Colonic mucosa (tissue), 4 donors: ENCODE results near the gene PRKCG. TPM values are rescaled to one million over a fixed set of nuclear protein-coding genes. Genes with fewer than 3 reads are reported as not detected.

ENCODE experiments used
- DNase-seq: peaks from one replicate; pipeline ENCODE4 v3.0.0-alpha.2; 2020
- H3K27ac ChIP-seq: fragments of 200-600 bp; one replicate; pipeline ENCODE4 v1.8.0; 2021
- H3K27me3 ChIP-seq: fragments of 200-600 bp; one replicate; pipeline ENCODE4 v1.8.0; 2021
- H3K36me3 ChIP-seq: fragments of 200-600 bp; one replicate; pipeline ENCODE4 v1.8.0; 2021
- H3K4me1 ChIP-seq: fragments of 200-600 bp; one replicate; pipeline ENCODE4 v1.8.0; 2021; ENCODE audit warnings: mild to moderate bottlenecking
- H3K4me3 ChIP-seq: fragments of 200-600 bp; one replicate; pipeline ENCODE4 v1.8.0; 2021
- H3K9ac ChIP-seq, 2 donors: one replicate each; pipeline ENCODE4 v1.7.0; 2013; ENCODE audit warnings: control low read depth in 2 of 2, low read depth in 2 of 2, low read length in 2 of 2
- H3K9me3 ChIP-seq: fragments of 200-600 bp; one replicate; pipeline ENCODE4 v1.8.0; 2021
- CTCF ChIP-seq: fragments of 200-600 bp; IDR thresholded peaks from one replicate; pipeline ENCODE4 v1.8.0; 2022; ENCODE audit warnings: antibody characterized with exemption, mild to moderate bottlenecking
- intact Hi-C: fragments of 100-400 bp; cut with DNase I; formaldehyde crosslinking; loops from one replicate; pipeline ENCODE4 v1.14.1; 2022
- total RNA-seq, 2 donors: library from RNA; stranded (reverse); fragmentation: NEBNext Ultra II Directional in 1 of 2; extraction: Animal tissue kit (Norgen Biotek cat#: 25700) in 1 of 2; gene quantifications; one replicate each; pipeline ENCODE4 v1.2.1, GENCODE V29; 2021
- donor health status: healthy.
- donor health status: DM: no; HTN: no; CAD: no.
- donor health status: DM: no; HTN: no; CAD: no.

Gene PRKCG
- total RNA-seq, 2 donors from 2014 or later, result 0.08 to 0.22 TPM

DNA sequence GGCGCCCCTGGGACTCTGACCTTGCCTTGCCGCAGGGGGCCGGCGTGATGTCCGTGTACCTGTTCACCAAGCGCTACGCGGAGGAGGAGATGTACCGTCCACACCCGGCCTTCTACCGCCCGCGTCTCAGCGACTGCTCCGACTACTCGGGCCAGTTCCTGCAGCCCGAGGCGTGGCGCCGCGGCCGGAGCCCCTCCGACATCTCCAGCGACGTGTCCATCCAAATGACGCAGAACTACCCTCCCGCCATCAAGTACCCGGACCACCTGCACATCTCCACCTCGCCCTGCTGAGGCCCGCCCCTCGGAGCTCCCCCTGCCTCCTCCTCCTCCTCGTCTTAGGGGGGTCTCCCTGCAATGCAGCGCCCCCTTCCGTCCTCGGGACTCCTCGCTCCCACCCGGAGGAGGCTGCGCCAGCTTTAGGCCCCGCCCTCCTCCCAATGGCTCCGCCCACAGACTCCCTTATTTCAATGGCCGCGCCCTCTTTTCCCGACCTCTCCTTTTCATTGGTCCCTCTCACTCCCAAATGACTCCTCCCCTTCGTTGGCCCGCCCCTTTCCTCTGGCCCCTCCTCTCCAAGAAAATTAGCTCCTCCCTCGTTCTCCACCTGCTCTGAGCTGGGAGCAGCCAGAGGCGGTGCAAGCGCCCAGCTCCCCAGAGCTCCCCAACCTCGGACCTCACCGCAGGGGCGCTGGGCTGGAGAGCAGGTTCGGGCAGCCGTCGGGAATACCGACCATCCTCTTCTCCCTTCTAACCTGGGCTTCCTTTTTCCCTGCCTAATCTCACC lies 60.2 kb downstream of the PRKCG start:
- H3K4me3 ChIP-seq, result no peak overlapping the region
- intact Hi-C loops, result no loop called here
- no peak overlapping the region for H3K9ac ChIP-seq
- no peak for TF ChIP-seq CTCF
- no peaks in the 10 kb centered on the region for H3K36me3 ChIP-seq
- no peak overlapping the region for H3K27ac ChIP-seq
- H3K4me1 ChIP-seq, result no peaks in the 10 kb centered on the region
- no peak for DNase-seq
- no peaks in the 10 kb centered on the region for H3K9me3 ChIP-seq
- H3K27me3 ChIP-seq, result peaks cover 17% of the 10 kb centered on the region

GRCh38 chr19:53944416-53944815 lies 62.4 kb downstream of the PRKCG start:
- peaks cover 17% of the 10 kb centered on the region for H3K27me3 ChIP-seq
- H3K9ac ChIP-seq, result no peak overlapping the region
- H3K9me3 ChIP-seq, result no peaks in the 10 kb centered on the region
- no peak overlapping the region for H3K4me3 ChIP-seq
- no peak for DNase-seq
- H3K27ac ChIP-seq, result no peak overlapping the region
- intact Hi-C loops, result no loop called here
- no peaks in the 10 kb centered on the region for H3K4me1 ChIP-seq
- no peaks in the 10 kb centered on the region for H3K36me3 ChIP-seq
- TF ChIP-seq CTCF, result no peak

- Histone ChIP-seq H3K4me3 (no peak overlapping the region), H3K27me3 (peaks cover 17% of the 10 kb centered on the region)
- intact Hi-C loops, result no loop called here
These were observed 62.9 kb downstream of the PRKCG start for GRCh38 chr19:53944933-53945332.

DNA sequence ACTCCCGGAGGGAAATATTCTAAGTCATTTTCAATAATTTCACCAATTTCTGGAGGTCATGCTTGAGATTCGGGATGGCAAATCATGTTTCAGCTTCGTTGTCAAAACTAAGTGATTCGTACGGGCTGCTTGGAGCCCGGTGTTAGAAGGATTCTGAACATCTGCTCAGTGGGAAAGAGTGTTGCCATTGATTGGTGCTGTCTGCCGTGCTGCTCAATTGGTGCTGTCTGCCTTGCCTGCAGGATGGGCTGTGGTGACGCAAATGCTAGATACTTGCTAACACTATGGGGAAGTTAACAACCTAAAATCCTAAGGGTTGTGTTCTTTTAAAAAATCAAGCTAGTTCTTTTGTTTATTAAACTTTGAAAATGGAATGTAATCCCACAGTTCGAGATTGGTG lies 63.4 kb downstream of the PRKCG start:
- Histone ChIP-seq H3K9ac (no peak overlapping the region), H3K9me3 (no peaks in the 10 kb centered on the region), H3K27me3 (peaks cover 17% of the 10 kb centered on the region), H3K4me1 (no peaks in the 10 kb centered on the region), H3K4me3 (no peak overlapping the region), H3K36me3 (no peaks in the 10 kb centered on the region), H3K27ac (no peak overlapping the region)
- DNase-seq, result no peak
- no peak for TF ChIP-seq CTCF
- intact Hi-C loops, result no loop called here

More at GRCh38 chr19:53944933-53945332, 62.9 kb downstream of the PRKCG start:
- no peak for TF ChIP-seq CTCF
- DNase-seq, result no peak
- Histone ChIP-seq H3K36me3 (no peaks in the 10 kb centered on the region), H3K9me3 (no peaks in the 10 kb centered on the region), H3K4me1 (no peaks in the 10 kb centered on the region), H3K27ac (no peak overlapping the region), H3K9ac (no peak overlapping the region)

DNA sequence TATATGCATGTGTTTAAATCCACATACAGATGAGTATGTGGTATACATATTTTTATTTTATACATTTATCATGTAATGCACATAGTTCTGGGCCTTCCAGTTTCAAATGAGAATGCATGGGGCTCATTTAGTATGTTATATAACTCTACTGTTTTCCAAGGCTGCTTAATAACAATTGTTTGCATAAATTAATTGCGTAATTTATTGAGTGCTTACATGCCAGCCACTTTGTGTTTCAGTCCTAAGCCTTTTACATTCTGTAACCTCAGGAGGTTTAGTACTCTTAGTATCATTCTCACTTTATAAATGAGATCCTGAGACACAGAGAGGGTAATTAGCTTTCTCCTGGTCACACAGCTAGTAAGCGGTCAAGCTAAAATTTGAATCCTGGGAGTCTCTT lies 64.0 kb downstream of the PRKCG start:
- intact Hi-C loops, result no loop called here

More for the DNA sequence above, 64.0 kb downstream of the PRKCG start:
- Histone ChIP-seq H3K27me3 (peaks cover 17% of the 10 kb centered on the region), H3K9me3 (no peaks in the 10 kb centered on the region), H3K36me3 (no peaks in the 10 kb centered on the region), H3K4me1 (no peaks in the 10 kb centered on the region), H3K27ac (no peak overlapping the region), H3K9ac (no peak overlapping the region), H3K4me3 (no peak overlapping the region)
- no peak for TF ChIP-seq CTCF
- no peak for DNase-seq
